T follicular helper cell (primary cell): ENCODE measurements around the gene PTPA.

Source experiments
- DNase-seq: peaks from one replicate; pipeline ENCODE4 v3.0.0-alpha.2; 2020; ENCODE audit warnings: low read depth

PTPA gene

GRCh38 chr9:129081388-129081904 lies 29.8 kb upstream of the PTPA start:
- DNase-seq: no peak

GRCh38 chr9:129084087-129084486 lies 27.1 kb upstream of the PTPA start:
- DNase-seq: no peak

GRCh38 chr9:129089246-129089645 lies 22.0 kb upstream of the PTPA start:
- no peak for DNase-seq

GRCh38 chr9:129093602-129094386 lies 17.4 kb upstream of the PTPA start:
- DNase-seq: no peak

- DNase-seq: no peak
Measured at GRCh38 chr9:129094387-129095169, 16.6 kb upstream of the PTPA start.

- no peak for DNase-seq
Measured at GRCh38 chr9:129095170-129095667, 16.0 kb upstream of the PTPA start.

GRCh38 chr9:129095908-129096307 lies 15.3 kb upstream of the PTPA start:
- no peak for DNase-seq

GRCh38 chr9:129097671-129098306 lies 13.4 kb upstream of the PTPA start:
- DNase-seq: no peak

GRCh38 chr9:129098328-129098727 lies 12.9 kb upstream of the PTPA start:
- DNase-seq: no peak

- DNase-seq: no peak
Measured at GRCh38 chr9:129100383-129101169, 10.6 kb upstream of the PTPA start.

- DNase-seq: no peak
Measured at GRCh38 chr9:129101279-129101678, 9.9 kb upstream of the PTPA start.

- no peak for DNase-seq
Measured at GRCh38 chr9:129102095-129102525, 9.1 kb upstream of the PTPA start.

- no peak for DNase-seq
Measured at GRCh38 chr9:129102791-129103594, 8.2 kb upstream of the PTPA start.

GRCh38 chr9:129103595-129103965 lies 7.6 kb upstream of the PTPA start:
- DNase-seq: no peak

GRCh38 chr9:129104051-129104450 lies 7.2 kb upstream of the PTPA start:
- no peak for DNase-seq

- no peak for DNase-seq
Measured at GRCh38 chr9:129105857-129106694, 5.1 kb upstream of the PTPA start.

GRCh38 chr9:129107651-129108050 lies 3.6 kb upstream of the PTPA start:
- DNase-seq: no peak

- DNase-seq: no peak
Measured at GRCh38 chr9:129108083-129108804, 3.0 kb upstream of the PTPA start.
